Psoas muscle (tissue), 8 donors: ENCODE measurements around the gene CCDC106. TPM values are rescaled to one million over a fixed set of nuclear protein-coding genes. Genes with fewer than 3 reads are reported as not detected.
A peak's percentile ranks its signal among the peaks of the same experiment; 100 is the strongest.

Source experiments
- ATAC-seq, 4 donors: fragments of 200-7000 bp; cut with Tn5 transposase; one replicate each; pipeline ENCODE4 v1.9.1; 2020; ENCODE audit warnings: moderate library complexity in 3 of 4, mild to moderate bottlenecking in 2 of 4
- DNase-seq, 2 donors: peaks; one replicate each; pipeline ENCODE4 v3.0.0-alpha.2; 2020
- H3K27ac ChIP-seq: fragments of 200-600 bp; one replicate; pipeline ENCODE4 v1.8.0; 2022
- H3K27me3 ChIP-seq, 3 donors: fragments of 200-600 bp in 1 of 3; one replicate each; pipeline versions ENCODE4 v1.6.1 to v1.8.0; 2013 to 2022; ENCODE audit warnings: low read length in 2 of 3, mild to moderate bottlenecking in 2 of 3, moderate library complexity in 1 of 3; ENCODE audit not compliant: insufficient read depth in 3 of 3
- H3K36me3 ChIP-seq, 2 donors: fragments of 200-600 bp in 1 of 2; one replicate each; pipeline versions ENCODE4 v1.6.1 to v1.8.0; 2013 to 2022; ENCODE audit warnings: low read depth in 1 of 2, mild to moderate bottlenecking in 1 of 2, moderate library complexity in 1 of 2; ENCODE audit not compliant: insufficient read depth in 1 of 2
- H3K4me1 ChIP-seq: fragments of 200-600 bp; one replicate; pipeline ENCODE4 v1.8.0; 2022
- H3K4me3 ChIP-seq: fragments of 200-600 bp; one replicate; pipeline ENCODE4 v1.8.0; 2022; ENCODE audit warnings: mild to moderate bottlenecking
- H3K9me3 ChIP-seq: fragments of 200-600 bp; one replicate; pipeline ENCODE4 v1.8.0; 2022
- CTCF ChIP-seq: fragments of 200-600 bp; IDR thresholded peaks from one replicate; pipeline ENCODE4 v1.8.0; 2022; ENCODE audit warnings: antibody characterized with exemption
- WGBS, 3 donors: extraction: QIAGEN DNeasy Blood & Tissue Kit; methylation state at CpG; one replicate each; pipeline versions ENCODE4 v1.1.6 to v1.1.7; 2013; 5-methylcytosine and 5-hydroxymethylcytosine counted together
- intact Hi-C, 2 donors: fragments of 100-400 bp; cut with DNase I; formaldehyde crosslinking; loops; one replicate each; pipeline versions ENCODE4 v1.11.0 to v1.14.2; 2022
- polyA plus RNA-seq, 3 donors: library from polyadenylated mRNA; stranded (reverse); fragments of 200-250 nt; gene quantifications; one replicate each; pipeline ENCODE4 v1.2.3, GENCODE V29; 2013
- total RNA-seq, 4 donors: library from RNA; stranded (reverse); fragmentation: NEBNext Ultra II Directional in 2 of 4; extraction: Animal tissue kit (Norgen Biotek cat#: 25700) in 2 of 4; gene quantifications; one replicate each; pipeline versions ENCODE4 v1.2.1 to v1.2.4, GENCODE V29; 2021 to 2023
- donor health status: healthy with polysubstance abuse.
- donor health status: DM: no; HTN: no; CAD: no; lungs with moderate emphysema.
- donor health status: Bipolar disorder and iron deficiency.
- donor health status: healthy.
- donor health status: DM: yes; HTN: yes; CAD: no.
- donor health status: DM: no; HTN: no; CAD: no.
- donor health status: DM: no; HTN: no; CAD: no.
- donor health status: DM: yes; HTN: yes; CAD: no.

The CCDC106 gene
- total and polyA plus RNA-seq, 7 donors, result 4.4 to 12.0 (median 10.0) TPM

GRCh38 chr19:55611983-55612645, 35.9 kb upstream of the CCDC106 start:
- intact Hi-C loops, result no loop called here
- Histone ChIP-seq H3K9me3 (no peaks in the 10 kb centered on the region), H3K27ac (peak overlapping the region; percentile 71), H3K4me3 (peak overlapping the region; percentile 20), H3K4me1 (peaks cover 33% of the 10 kb centered on the region), H3K36me3 (peaks cover 10 to 50% of the 10 kb centered on the region in 2 donors), H3K27me3 (no peaks in the 10 kb centered on the region)
- 50 to 65% (median 56%) methylated on average over 3 of the region's 3 CpGs for WGBS, 3 donors
- no peak for DNase-seq
- peak; percentile 19 to 49 (median 42) for ATAC-seq
- no peak for TF ChIP-seq CTCF

- ATAC-seq (no peak), DNase-seq (no peak)
- H3K9me3 ChIP-seq, result no peaks in the 10 kb centered on the region
- peak overlapping the region; percentile 50 for H3K27ac ChIP-seq
- H3K4me3 ChIP-seq, result no peak overlapping the region
- peaks cover 23% of the 10 kb centered on the region for H3K4me1 ChIP-seq
- WGBS, 3 donors, result 91 to 94% (median 92%) methylated on average over 24 to 27 of the region's 27 CpGs
- H3K27me3 ChIP-seq, result no peaks in the 10 kb centered on the region
- intact Hi-C loops, result no loop called here
- H3K36me3 ChIP-seq, result peaks cover 10 to 58% of the 10 kb centered on the region in 2 donors
- no peak for TF ChIP-seq CTCF
These were observed 34.6 kb upstream of the CCDC106 start for GRCh38 chr19:55613396-55613795.

- TF ChIP-seq CTCF, result no peak
- no peak for DNase-seq
- Histone ChIP-seq H3K4me3 (no peak overlapping the region), H3K27me3 (no peaks in the 10 kb centered on the region), H3K27ac (no peak overlapping the region), H3K9me3 (no peaks in the 10 kb centered on the region), H3K36me3 (peaks cover 10 to 54% of the 10 kb centered on the region in 2 donors), H3K4me1 (peaks cover 24% of the 10 kb centered on the region)
- intact Hi-C loops, result no loop called here
- ATAC-seq, result no peak
- WGBS, 3 donors, result 92 to 95% (median 94%) methylated on average over 52 to 75 of the region's 75 CpGs
These were observed 33.9 kb upstream of the CCDC106 start for GRCh38 chr19:55613930-55614710.

GRCh38 chr19:55614711-55615542, 33.1 kb upstream of the CCDC106 start:
- Histone ChIP-seq H3K4me3 (no peak overlapping the region), H3K4me1 (peaks cover 24% of the 10 kb centered on the region), H3K36me3 (peaks cover 7 to 46% of the 10 kb centered on the region in 2 donors), H3K27me3 (no peaks in the 10 kb centered on the region), H3K27ac (no peak overlapping the region), H3K9me3 (no peaks in the 10 kb centered on the region)
- ATAC-seq, result no peak
- no peak for DNase-seq
- TF ChIP-seq CTCF, result no peak
- 95 to 97% (median 97%) methylated on average over 71 to 98 of the region's 98 CpGs for WGBS, 3 donors
- intact Hi-C loops, result no loop called here
